GM12873 (cell line): Measurements from ENCODE around the gene ECT2L.

ENCODE experiments used
- TF ChIP-seq, protein P1 (sequence below): IDR thresholded peaks from 2 replicates; pipeline ENCODE4 v1.5.1; 2012; ENCODE audit warnings: low read depth, mild to moderate bottlenecking, moderate library complexity, low read length, control low read depth; ENCODE audit not compliant: insufficient read depth; ENCODE audit errors: missing control alignments

ECT2L gene

GRCh38 chr6:138885156-138885819 lies 89.4 kb downstream of the ECT2L start:
- TF ChIP-seq, protein P1, sequence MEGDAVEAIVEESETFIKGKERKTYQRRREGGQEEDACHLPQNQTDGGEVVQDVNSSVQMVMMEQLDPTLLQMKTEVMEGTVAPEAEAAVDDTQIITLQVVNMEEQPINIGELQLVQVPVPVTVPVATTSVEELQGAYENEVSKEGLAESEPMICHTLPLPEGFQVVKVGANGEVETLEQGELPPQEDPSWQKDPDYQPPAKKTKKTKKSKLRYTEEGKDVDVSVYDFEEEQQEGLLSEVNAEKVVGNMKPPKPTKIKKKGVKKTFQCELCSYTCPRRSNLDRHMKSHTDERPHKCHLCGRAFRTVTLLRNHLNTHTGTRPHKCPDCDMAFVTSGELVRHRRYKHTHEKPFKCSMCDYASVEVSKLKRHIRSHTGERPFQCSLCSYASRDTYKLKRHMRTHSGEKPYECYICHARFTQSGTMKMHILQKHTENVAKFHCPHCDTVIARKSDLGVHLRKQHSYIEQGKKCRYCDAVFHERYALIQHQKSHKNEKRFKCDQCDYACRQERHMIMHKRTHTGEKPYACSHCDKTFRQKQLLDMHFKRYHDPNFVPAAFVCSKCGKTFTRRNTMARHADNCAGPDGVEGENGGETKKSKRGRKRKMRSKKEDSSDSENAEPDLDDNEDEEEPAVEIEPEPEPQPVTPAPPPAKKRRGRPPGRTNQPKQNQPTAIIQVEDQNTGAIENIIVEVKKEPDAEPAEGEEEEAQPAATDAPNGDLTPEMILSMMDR, result no peak

- TF ChIP-seq, protein P1, result no peak
Measured at GRCh38 chr6:138891255-138891986, 95.5 kb downstream of the ECT2L start.

DNA sequence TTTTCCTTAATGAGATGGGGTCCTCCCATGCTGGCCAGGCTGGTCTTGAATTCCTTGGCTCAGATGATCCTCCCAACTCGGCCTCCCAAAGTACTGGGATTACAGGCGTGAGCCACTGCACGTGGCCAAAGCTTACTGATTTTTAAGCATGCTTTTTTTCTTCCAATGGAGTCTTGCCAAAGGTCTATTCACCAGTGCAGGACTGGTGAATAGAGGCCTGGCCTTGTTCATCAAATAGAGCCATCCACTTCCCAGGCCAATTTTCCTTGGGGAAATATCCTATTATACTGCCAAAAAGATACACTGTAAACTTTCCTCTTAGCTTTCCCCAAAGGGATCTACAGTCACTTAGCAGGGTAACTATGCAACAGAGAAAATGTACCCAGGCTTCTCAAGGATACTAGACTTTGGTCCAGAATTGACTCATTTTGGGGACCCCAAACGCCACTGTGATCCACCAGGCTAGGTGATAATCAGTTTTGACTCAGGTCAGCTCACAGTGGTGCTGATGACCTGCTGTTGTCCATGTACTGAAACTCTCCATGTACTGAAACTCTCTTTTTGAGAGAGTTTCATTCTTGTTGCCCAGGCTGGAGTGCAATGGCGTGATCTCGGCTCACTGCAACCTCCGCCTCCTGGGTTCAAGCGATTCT lies 100.3 kb downstream of the ECT2L start:
- TF ChIP-seq, protein P1, result no peak

DNA sequence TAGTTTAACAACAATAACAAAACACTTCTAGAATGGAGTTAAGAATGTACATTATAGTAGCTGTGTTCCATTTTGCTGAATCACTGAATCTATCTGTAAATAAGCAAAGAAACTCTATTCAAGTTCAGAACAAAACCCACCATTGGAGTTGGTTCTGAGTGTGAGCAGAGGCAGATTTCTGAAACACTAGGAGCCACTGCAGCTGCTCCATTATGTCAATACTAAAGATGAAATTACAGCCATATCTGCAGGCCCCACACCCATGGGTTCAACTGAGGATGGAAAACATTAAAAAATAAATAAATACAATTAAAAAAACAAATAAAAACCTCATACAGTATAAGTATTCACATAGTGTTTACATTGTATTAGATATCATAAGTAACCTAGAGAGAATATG lies 101.1 kb downstream of the ECT2L start:
- TF ChIP-seq, protein P1, result no peak

DNA sequence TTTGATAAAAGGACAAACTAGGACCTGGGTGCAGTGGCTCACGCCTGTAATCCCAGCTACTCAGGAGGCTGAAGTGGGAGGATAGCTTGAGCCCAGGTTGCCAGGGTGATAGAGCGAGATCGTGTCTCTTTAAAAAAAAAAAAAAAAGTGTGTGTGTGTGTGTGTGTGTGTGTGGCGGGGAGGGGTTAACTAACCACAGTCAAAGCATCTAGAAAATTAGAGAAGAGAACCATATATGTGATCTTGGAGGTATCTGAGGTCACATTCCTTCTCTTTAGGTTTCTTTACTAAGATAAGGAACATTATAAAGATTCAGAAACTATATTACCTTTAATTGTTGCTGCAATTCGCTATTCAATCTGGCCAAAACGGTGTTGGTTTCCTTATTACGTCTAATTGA lies 111.3 kb downstream of the ECT2L start:
- TF ChIP-seq, protein P1, result no peak

- TF ChIP-seq, protein P1, result no peak
Measured at GRCh38 chr6:138909511-138909910, 113.6 kb downstream of the ECT2L start.

DNA sequence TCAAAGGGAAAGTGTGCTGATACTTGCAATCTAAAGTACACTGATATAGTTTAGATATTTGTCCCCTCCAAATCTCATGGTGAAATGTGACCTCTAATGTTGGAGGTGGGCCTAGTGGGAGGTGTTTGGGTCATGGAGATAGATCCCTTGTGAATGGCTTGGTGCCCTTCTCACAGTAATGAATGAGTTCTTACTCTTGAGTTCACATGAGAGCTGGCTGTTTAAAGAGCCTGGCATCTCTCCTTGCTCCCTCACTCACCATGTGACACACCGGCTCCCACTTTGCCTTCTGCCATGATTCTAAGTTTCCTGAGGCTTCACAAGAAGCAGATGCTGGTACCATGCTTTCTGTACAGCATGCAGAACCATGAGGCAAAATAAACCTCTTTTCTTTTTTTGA lies 114.1 kb downstream of the ECT2L start:
- TF ChIP-seq, protein P1, result no peak
